SH-SY5Y (cell line): ENCODE measurements around the gene ADAMTS3.

Source experiments
- GATA2 ChIP-seq: IDR thresholded peaks from 2 replicates; pipeline ENCODE4 v1.6.1; 2011; ENCODE audit warnings: mild to moderate bottlenecking, low read depth, low read length
- GATA3 ChIP-seq: IDR thresholded peaks from 2 replicates; pipeline ENCODE4 v1.6.1; 2011; ENCODE audit warnings: low read depth, mild to moderate bottlenecking, low read length, moderate library complexity

GRCh38 chr4:72313121-72313520, 255.9 kb downstream of the ADAMTS3 start:
- TF ChIP-seq GATA2 (no peak), GATA3 (no peak)
